Measurements from ENCODE around the gene EYA4.

EYA4 gene

DNA sequence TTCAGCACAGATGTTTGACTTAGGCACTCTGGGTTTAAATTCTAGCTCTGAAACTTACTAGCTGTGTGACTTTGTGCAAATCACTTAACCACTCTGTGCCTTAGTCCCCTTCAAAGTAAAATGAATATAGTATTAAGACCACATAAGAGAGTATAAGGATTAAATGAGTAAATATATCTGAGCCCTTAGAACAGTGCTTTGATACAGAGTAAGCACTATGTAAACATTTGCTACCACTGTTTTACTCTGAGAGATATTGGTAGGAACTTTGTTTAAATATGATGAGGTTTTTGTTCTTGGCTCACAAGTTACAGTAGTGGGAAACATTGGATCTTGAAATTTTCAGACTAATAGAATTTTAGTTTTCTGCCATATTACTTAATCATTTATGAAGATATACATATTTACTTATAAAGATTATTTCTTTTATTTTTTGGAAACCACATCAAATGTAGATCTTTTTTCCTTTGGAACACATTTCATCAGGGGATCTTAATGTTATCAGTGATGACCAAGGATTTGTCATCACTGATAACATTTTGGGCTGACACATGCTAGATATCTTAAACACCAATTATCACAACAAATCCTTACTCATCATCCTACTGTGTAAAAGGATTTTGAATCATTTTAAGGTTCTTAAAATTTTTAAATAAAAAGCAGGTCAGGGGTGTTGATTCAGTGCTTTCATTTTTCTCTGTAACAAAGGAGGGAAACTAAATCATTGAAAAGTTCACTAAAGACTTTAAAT is 226.2 kb downstream of the EYA4 start:
- no peak for TF ChIP-seq CTCF (IDR thresholded peaks at IDR 0.05)
- H3K27me3 ChIP-seq: no peaks in the 10 kb centered on the region
- no peaks in the 10 kb centered on the region for H3K36me3 ChIP-seq
- H3K9me3 ChIP-seq: no peaks in the 10 kb centered on the region
- H3K27ac ChIP-seq: no peak overlapping the region
- no peak overlapping the region for H3K4me3 ChIP-seq
- no peak for DNase-seq
- H3K4me1 ChIP-seq: no peaks in the 10 kb centered on the region
- intact Hi-C loops (cut with DNase I; ENCODE audit: low total_unique reads): no loop called here

DNA sequence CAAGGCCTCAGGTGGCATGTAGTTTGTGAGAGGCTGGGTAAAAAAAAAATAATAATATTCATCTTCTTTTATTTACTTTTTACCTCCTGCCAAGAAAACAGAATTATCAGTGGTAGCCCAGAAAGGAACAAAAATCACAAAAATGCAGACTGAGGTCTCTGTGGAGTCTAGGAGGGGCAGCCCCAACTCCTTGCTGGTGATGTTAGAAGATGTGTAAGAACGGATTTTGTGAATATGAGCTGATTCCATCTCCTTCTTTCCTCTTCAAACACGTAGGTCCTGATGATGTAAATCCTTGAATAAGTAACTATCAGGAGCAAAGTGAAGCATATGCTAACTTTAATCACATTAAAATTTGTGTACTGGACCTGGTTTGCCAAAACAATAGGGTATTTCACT is 226.8 kb downstream of the EYA4 start:
- TF ChIP-seq CTCF (IDR thresholded peaks at IDR 0.05): no peak
- H3K27ac ChIP-seq: no peak overlapping the region
- H3K4me3 ChIP-seq: no peak overlapping the region
- intact Hi-C loops (cut with DNase I; ENCODE audit: low total_unique reads): no loop called here
- no peaks in the 10 kb centered on the region for H3K9me3 ChIP-seq
- no peaks in the 10 kb centered on the region for H3K36me3 ChIP-seq
- no peaks in the 10 kb centered on the region for H3K27me3 ChIP-seq
- DNase-seq: no peak
- H3K4me1 ChIP-seq: no peaks in the 10 kb centered on the region

DNA sequence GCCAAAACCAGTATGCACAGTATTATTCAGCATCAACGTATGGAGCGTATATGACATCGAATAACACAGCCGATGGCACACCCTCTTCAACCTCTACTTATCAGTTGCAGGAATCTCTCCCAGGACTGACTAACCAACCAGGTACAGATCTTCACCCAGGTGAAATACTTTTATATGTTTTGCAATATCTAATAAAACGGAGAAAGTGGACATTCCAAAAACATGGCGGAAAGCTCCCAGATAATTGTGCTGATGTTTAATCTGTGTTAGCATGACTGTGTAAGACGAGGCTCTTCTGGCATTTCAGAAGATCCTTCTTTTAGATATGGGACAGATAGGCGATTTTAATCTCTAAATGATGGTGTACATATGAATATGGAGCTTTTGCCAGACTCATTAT is 227.4 kb downstream of the EYA4 start:
- no peaks in the 10 kb centered on the region for H3K27me3 ChIP-seq
- H3K4me1 ChIP-seq: no peaks in the 10 kb centered on the region
- no peaks in the 10 kb centered on the region for H3K36me3 ChIP-seq
- H3K27ac ChIP-seq: no peak overlapping the region
- H3K9me3 ChIP-seq: no peaks in the 10 kb centered on the region
- intact Hi-C loops (cut with DNase I; ENCODE audit: low total_unique reads): no loop called here
- TF ChIP-seq CTCF (IDR thresholded peaks at IDR 0.05): no peak
- DNase-seq: no peak
- no peak overlapping the region for H3K4me3 ChIP-seq

- H3K27ac ChIP-seq: no peak overlapping the region
- no peaks in the 10 kb centered on the region for H3K9me3 ChIP-seq
- DNase-seq: no peak
- H3K4me3 ChIP-seq: no peak overlapping the region
- H3K27me3 ChIP-seq: no peaks in the 10 kb centered on the region
- intact Hi-C loops (cut with DNase I; ENCODE audit: low total_unique reads): no loop called here
- no peaks in the 10 kb centered on the region for H3K36me3 ChIP-seq
- no peaks in the 10 kb centered on the region for H3K4me1 ChIP-seq
- TF ChIP-seq CTCF (IDR thresholded peaks at IDR 0.05): no peak
Observed at GRCh38 chr6:133474516-133474915, 233.4 kb downstream of the EYA4 start.

DNA sequence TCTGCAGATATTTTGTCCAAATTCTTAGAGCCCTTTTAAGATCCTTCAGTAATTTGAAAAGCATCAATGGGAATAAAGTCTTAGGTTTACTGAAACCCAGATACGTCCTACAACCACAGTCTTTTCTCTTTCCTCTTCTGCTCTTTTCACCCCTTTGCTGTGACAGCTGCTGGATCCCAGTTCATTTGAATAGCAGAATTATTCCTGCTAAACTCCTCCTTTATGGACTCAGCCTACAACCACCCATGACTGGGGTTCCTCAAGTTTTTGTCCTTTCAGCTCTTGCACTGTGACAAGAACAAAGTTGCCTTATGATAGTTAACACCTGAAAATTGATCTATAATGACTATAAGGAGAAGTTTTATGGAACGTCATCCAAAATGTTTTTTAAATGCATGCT is 237.5 kb downstream of the EYA4 start:
- Histone ChIP-seq H3K9me3 (no peaks in the 10 kb centered on the region), H3K27me3 (no peaks in the 10 kb centered on the region), H3K4me3 (no peak overlapping the region), H3K27ac (no peak overlapping the region), H3K36me3 (no peaks in the 10 kb centered on the region), H3K4me1 (no peaks in the 10 kb centered on the region)
- no peak for TF ChIP-seq CTCF (IDR thresholded peaks at IDR 0.05)
- intact Hi-C loops (cut with DNase I; ENCODE audit: low total_unique reads): no loop called here
- DNase-seq: no peak

DNA sequence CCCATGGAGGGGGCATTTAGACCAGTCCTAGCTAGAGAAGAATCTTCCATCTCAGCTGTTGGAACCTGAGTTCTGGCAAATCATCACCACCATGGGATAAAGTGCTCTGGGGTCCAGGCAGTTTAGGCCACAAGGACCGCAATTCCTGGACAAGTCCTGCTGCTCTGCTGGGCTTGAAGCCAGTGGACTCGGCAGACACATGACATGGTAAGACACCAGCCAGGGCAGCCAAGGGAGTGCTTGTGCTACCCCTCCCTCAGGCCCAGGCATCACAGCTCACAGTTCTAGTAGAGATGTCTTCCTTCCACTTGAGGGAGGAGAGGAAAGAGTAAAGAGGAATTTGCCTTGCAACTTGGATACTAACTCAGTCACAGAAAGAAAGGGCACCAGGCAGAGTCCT is 246.0 kb downstream of the EYA4 start:
- intact Hi-C loops (cut with DNase I; ENCODE audit: low total_unique reads): no loop called here
- H3K27ac ChIP-seq: no peak overlapping the region
- H3K9me3 ChIP-seq: no peaks in the 10 kb centered on the region
- no peaks in the 10 kb centered on the region for H3K4me1 ChIP-seq
- no peak for TF ChIP-seq CTCF (IDR thresholded peaks at IDR 0.05)
- no peaks in the 10 kb centered on the region for H3K36me3 ChIP-seq
- no peak overlapping the region for H3K4me3 ChIP-seq
- H3K27me3 ChIP-seq: no peaks in the 10 kb centered on the region
- DNase-seq: no peak

Measured in tibial artery (tissue), 4 donors.